ENCODE measurements around the gene ZSCAN23. TPM values are rescaled to one million over a fixed set of nuclear protein-coding genes. Genes with fewer than 3 reads are reported as not detected.
A peak's percentile ranks its signal among the peaks of the same experiment; 100 is the strongest.
"Not testable (repeated sequence)": the region's sequence is repeated elsewhere in the genome, so short reads cannot be mapped to it uniquely, and the experiment has no call there.

Gene ZSCAN23
- total RNA-seq, 2 donors from 2014 or later: 5.3 to 5.7 TPM

- no peak overlapping the region for H3K27ac ChIP-seq
- H3K4me3 ChIP-seq: no peak overlapping the region
- 13% methylated on average over 18 of the region's 18 CpGs for WGBS
- DNase-seq (ENCODE audit: low spot score): no peak
- no peaks in the 10 kb centered on the region for H3K9me3 ChIP-seq
- no peaks in the 10 kb centered on the region for H3K36me3 ChIP-seq
- intact Hi-C loops (cut with DNase I): no loop called here
- peaks cover 2% of the 10 kb centered on the region for H3K27me3 ChIP-seq (replicated peaks; ENCODE audit: insufficient read depth)
- no peaks in the 10 kb centered on the region for H3K4me1 ChIP-seq (replicated peaks)
- TF ChIP-seq POLR2A (IDR thresholded peaks at IDR 0.05) (no peak), POLR2AphosphoS5 (IDR thresholded peaks at IDR 0.05) (no peak), CTCF (IDR thresholded peaks at IDR 0.05) (no peak)
Observed at GRCh38 chr6:28474441-28475219, 31.3 kb upstream of the ZSCAN23 start.

- not testable (repeated sequence) for H3K36me3 ChIP-seq; DNase-seq (ENCODE audit: low spot score)
Observed at GRCh38 chr6:28469153-28469745, 26.0 kb upstream of the ZSCAN23 start.

GRCh38 chr6:28468056-28468455 lies 24.8 kb upstream of the ZSCAN23 start:
- Histone ChIP-seq H3K4me3 (no peak overlapping the region), H3K27me3 (replicated peaks; ENCODE audit: insufficient read depth) (no peaks in the 10 kb centered on the region), H3K27ac (no peak overlapping the region), H3K4me1 (replicated peaks) (no peaks in the 10 kb centered on the region), H3K36me3 (no peaks in the 10 kb centered on the region), H3K9me3 (no peaks in the 10 kb centered on the region)
- intact Hi-C loops (cut with DNase I): no loop called here
- TF ChIP-seq CTCF (IDR thresholded peaks at IDR 0.05) (no peak), POLR2A (IDR thresholded peaks at IDR 0.05) (no peak), POLR2AphosphoS5 (IDR thresholded peaks at IDR 0.05) (no peak)
- no peak for DNase-seq (ENCODE audit: low spot score)
- WGBS: 91% methylated on average over 7 of the region's 7 CpGs

More at GRCh38 chr6:28469153-28469745, 26.0 kb upstream of the ZSCAN23 start:
- WGBS: 95% methylated on average over 45 of the region's 45 CpGs
- H3K4me1 ChIP-seq (replicated peaks); intact Hi-C loops (cut with DNase I); H3K27me3 ChIP-seq (replicated peaks; ENCODE audit: insufficient read depth); H3K9me3 ChIP-seq; H3K27ac ChIP-seq; H3K4me3 ChIP-seq: not testable (repeated sequence)

- H3K27ac ChIP-seq: no peak overlapping the region
- no peaks in the 10 kb centered on the region for H3K4me1 ChIP-seq (replicated peaks)
- DNase-seq (ENCODE audit: low spot score): no peak
- TF ChIP-seq POLR2A (IDR thresholded peaks at IDR 0.05): no peak
- TF ChIP-seq POLR2AphosphoS5 (IDR thresholded peaks at IDR 0.05): no peak
- TF ChIP-seq CTCF (IDR thresholded peaks at IDR 0.05): no peak
- H3K9me3 ChIP-seq: no peaks in the 10 kb centered on the region
- no peaks in the 10 kb centered on the region for H3K27me3 ChIP-seq (replicated peaks; ENCODE audit: insufficient read depth)
- no peak overlapping the region for H3K4me3 ChIP-seq
- WGBS: 38% methylated on average over 2 of the region's 2 CpGs
- intact Hi-C loops (cut with DNase I): no loop called here
- no peaks in the 10 kb centered on the region for H3K36me3 ChIP-seq
Observed at GRCh38 chr6:28462401-28462800, 19.1 kb upstream of the ZSCAN23 start.

GRCh38 chr6:28458568-28458967 lies 15.3 kb upstream of the ZSCAN23 start:
- no peaks in the 10 kb centered on the region for H3K27me3 ChIP-seq (replicated peaks; ENCODE audit: insufficient read depth)
- H3K27ac ChIP-seq: peak overlapping the region in 1 of 2 donors; percentile 13
- no peaks in the 10 kb centered on the region for H3K36me3 ChIP-seq
- no peaks in the 10 kb centered on the region for H3K4me1 ChIP-seq (replicated peaks)
- H3K4me3 ChIP-seq: no peak overlapping the region
- 11% methylated on average over 1 of the region's 1 CpG for WGBS
- H3K9me3 ChIP-seq: no peaks in the 10 kb centered on the region
- peak; percentile 23 for DNase-seq (ENCODE audit: low spot score)
- TF ChIP-seq POLR2AphosphoS5 (IDR thresholded peaks at IDR 0.05) (peak; percentile 75), CTCF (IDR thresholded peaks at IDR 0.05) (no peak)
- intact Hi-C loops (cut with DNase I): no loop called here

All from prostate gland (tissue), 2 donors.